Ascending aorta (tissue), 2 donors: ENCODE results near the gene PNLIPRP2. TPM values are rescaled to one million over a fixed set of nuclear protein-coding genes. Genes with fewer than 3 reads are reported as not detected.
A peak's percentile ranks its signal among the peaks of the same experiment; 100 is the strongest.

Experiments
- DNase-seq, 2 donors: peaks; one replicate each; pipeline ENCODE4 v3.0.0-alpha.2; 2019; ENCODE audit warnings: low spot score in 2 of 2
- H3K27ac ChIP-seq, 2 donors: fragments of 200-600 bp; sonication (generic); one replicate each; pipeline ENCODE4 v1.5.1; 2016 to 2017; ENCODE audit warnings: mild to moderate bottlenecking in 1 of 2
- H3K27me3 ChIP-seq: fragments of 200-600 bp; sonication (generic); one replicate; pipeline ENCODE4 v1.5.1; 2017
- H3K36me3 ChIP-seq, 2 donors: fragments of 200-600 bp; sonication (generic); one replicate each; pipeline ENCODE4 v1.5.1; 2016
- H3K4me1 ChIP-seq, 2 donors: fragments of 200-600 bp; sonication (generic); one replicate each; pipeline ENCODE4 v1.5.1; 2016 to 2017; ENCODE audit warnings: mild to moderate bottlenecking in 1 of 2
- H3K4me3 ChIP-seq, 2 donors: fragments of 200-600 bp; sonication (generic); one replicate each; pipeline ENCODE4 v1.5.1; 2016 to 2017; ENCODE audit warnings: mild to moderate bottlenecking in 1 of 2
- H3K9me3 ChIP-seq, 2 donors: fragments of 200-600 bp; sonication (generic); one replicate each; pipeline ENCODE4 v1.5.1; 2016
- CTCF ChIP-seq, 3 experiments: fragments of 200-600 bp in 2 of 3; fragments of 450-650 bp in 1 of 3; sonication (generic) in 2 of 3; IDR thresholded peaks; one replicate each; pipeline ENCODE4 v1.5.1; 2016 to 2019; ENCODE audit warnings: antibody characterized with exemption in 3 of 3, mild to moderate bottlenecking in 1 of 3, moderate library complexity in 1 of 3
- intact Hi-C: fragments of 100-400 bp; cut with DNase I; formaldehyde crosslinking; loops from one replicate; pipeline ENCODE4 v1.15.1; 2023
- total RNA-seq: library from RNA; depleted of rRNA; stranded (reverse); fragments of >200 nt; gene quantifications from one replicate; pipeline ENCODE4 v1.1.0, GENCODE V29; 2016

PNLIPRP2 gene
- total RNA-seq, 1 donor from 2014 or later = not detected

GRCh38 chr10:116664631-116665030 is 43.9 kb downstream of the PNLIPRP2 start:
- H3K9me3 ChIP-seq = no peaks in the 10 kb centered on the region
- intact Hi-C loops = no loop called here
- peaks cover 0 to 6% of the 10 kb centered on the region in 2 donors for H3K4me1 ChIP-seq
- no peaks in the 10 kb centered on the region for H3K36me3 ChIP-seq
- no peak for DNase-seq
- H3K4me3 ChIP-seq = no peak overlapping the region
- no peaks in the 10 kb centered on the region for H3K27me3 ChIP-seq
- no peak overlapping the region for H3K27ac ChIP-seq
- TF ChIP-seq CTCF (IDR thresholded peaks at IDR 0.05) = no peak

GRCh38 chr10:116665541-116666125 is 44.9 kb downstream of the PNLIPRP2 start:
- intact Hi-C loops = no loop called here

GRCh38 chr10:116667484-116667883 is 46.7 kb downstream of the PNLIPRP2 start:
- no peaks in the 10 kb centered on the region for H3K27me3 ChIP-seq
- no peak overlapping the region for H3K27ac ChIP-seq
- no peaks in the 10 kb centered on the region for H3K9me3 ChIP-seq
- TF ChIP-seq CTCF (IDR thresholded peaks at IDR 0.05) = no peak
- peaks cover 0 to 6% of the 10 kb centered on the region in 2 donors for H3K4me1 ChIP-seq
- H3K36me3 ChIP-seq = peaks cover 0 to under 1% of the 10 kb centered on the region in 2 donors
- no peak for DNase-seq
- no peak overlapping the region for H3K4me3 ChIP-seq
- intact Hi-C loops = no loop called here

More at GRCh38 chr10:116665541-116666125, 44.9 kb downstream of the PNLIPRP2 start:
- no peaks in the 10 kb centered on the region for H3K36me3 ChIP-seq
- H3K27ac ChIP-seq = no peak overlapping the region
- H3K4me1 ChIP-seq = peaks cover 0 to 6% of the 10 kb centered on the region in 2 donors
- H3K4me3 ChIP-seq = peak overlapping the region; percentile 14 to 57
- DNase-seq = no peak
- no peak for TF ChIP-seq CTCF (IDR thresholded peaks at IDR 0.05)
- no peaks in the 10 kb centered on the region for H3K9me3 ChIP-seq
- no peaks in the 10 kb centered on the region for H3K27me3 ChIP-seq

GRCh38 chr10:116668018-116668417 is 47.3 kb downstream of the PNLIPRP2 start:
- H3K27ac ChIP-seq = no peak overlapping the region
- intact Hi-C loops = no loop called here

GRCh38 chr10:116668446-116668845 is 47.7 kb downstream of the PNLIPRP2 start:
- Histone ChIP-seq H3K4me3 (no peak overlapping the region), H3K9me3 (no peaks in the 10 kb centered on the region), H3K36me3 (peaks cover 0 to 8% of the 10 kb centered on the region in 2 donors), H3K4me1 (peaks cover 0 to 6% of the 10 kb centered on the region in 2 donors), H3K27ac (no peak overlapping the region), H3K27me3 (no peaks in the 10 kb centered on the region)
- no peak for DNase-seq
- no peak for TF ChIP-seq CTCF (IDR thresholded peaks at IDR 0.05)
- intact Hi-C loops = no loop called here

More at GRCh38 chr10:116668018-116668417, 47.3 kb downstream of the PNLIPRP2 start:
- TF ChIP-seq CTCF (IDR thresholded peaks at IDR 0.05) = no peak
- H3K4me3 ChIP-seq = no peak overlapping the region
- peaks cover 0 to 6% of the 10 kb centered on the region in 2 donors for H3K4me1 ChIP-seq
- H3K36me3 ChIP-seq = peaks cover 0 to 5% of the 10 kb centered on the region in 2 donors
- H3K27me3 ChIP-seq = no peaks in the 10 kb centered on the region
- no peaks in the 10 kb centered on the region for H3K9me3 ChIP-seq
- DNase-seq = no peak
